Tibial nerve (tissue), 3 donors: Measurements from ENCODE around the gene IFITM2.
"Not testable (repeated sequence)": the region's sequence is repeated elsewhere in the genome, so short reads cannot be mapped to it uniquely, and the experiment has no call there.

Experiments used
- CTCF ChIP-seq, 5 experiments: fragments of 200-600 bp in 3 of 5; fragments of 450-650 bp in 2 of 5; sonication (generic) in 3 of 5; IDR thresholded peaks; one replicate each; pipeline ENCODE4 v1.5.1; 2016 to 2019; ENCODE audit warnings: antibody characterized with exemption in 5 of 5, mild to moderate bottlenecking in 3 of 5, moderate library complexity in 2 of 5
- POLR2A ChIP-seq, 2 donors: fragments of 450-650 bp; IDR thresholded peaks; one replicate each; pipeline ENCODE4 v1.6.1; 2017; ENCODE audit warnings: antibody characterized with exemption in 2 of 2, mild to moderate bottlenecking in 2 of 2, moderate library complexity in 2 of 2

- peak in 1 of 5 experiments; percentile 15 for TF ChIP-seq CTCF (IDR thresholded peaks at IDR 0.05)
- not testable (repeated sequence) for TF ChIP-seq POLR2A (IDR thresholded peaks at IDR 0.05)
These were observed 38.9 kb upstream of the IFITM2 start for GRCh38 chr11:268716-269145.
